ENCODE data around the gene ACADS. TPM values are rescaled to one million over a fixed set of nuclear protein-coding genes. Genes with fewer than 3 reads are reported as not detected.

The ACADS gene
- 20.9 TPM for total RNA-seq
- long read RNA-seq, transcript ACADS-201 (10 exons, 1,950 nt): major isoform, 65 of 87 reads
- long read RNA-seq, partial matches to known transcripts: 6 of 87 reads
- long read RNA-seq, other reads (novel, unspliced or antisense): 16 of 87 reads

- peak; percentile 99 for ATAC-seq
- Histone ChIP-seq H3K36me3 (peaks cover 50% of the 10 kb centered on the region), H3K4me3 (peak within 1 kb of the TSS; percentile 82), H3K27ac (peak within 1 kb of the TSS; percentile 72), H3K4me1 (peaks cover 17% of the 10 kb centered on the region), H3K27me3 (no peaks in the 10 kb centered on the region), H3K9me3 (no peaks in the 10 kb centered on the region)
- peak; percentile 97 for DNase-seq
- intact Hi-C loops (cut with DNase I): no loop called here
- TF ChIP-seq CTCF (IDR thresholded peaks at IDR 0.05): no peak
Observed at GRCh38 chr12:120725659-120726509, at the start of gene ACADS. Gene ACADS (plus strand): TSS chr12:120725826. CDS start chr12:120725886, 60 bp downstream.

GRCh38 chr12:120677765-120678473, 47.7 kb upstream of the ACADS start:
- intact Hi-C loops (cut with DNase I): no loop called here
- no peak for TF ChIP-seq CTCF (IDR thresholded peaks at IDR 0.05)
- DNase-seq: no peak
- Histone ChIP-seq H3K27ac (peak overlapping the region; percentile 65), H3K9me3 (no peaks in the 10 kb centered on the region), H3K4me3 (no peak overlapping the region), H3K4me1 (peaks cover 4% of the 10 kb centered on the region), H3K36me3 (no peaks in the 10 kb centered on the region), H3K27me3 (no peaks in the 10 kb centered on the region)
- ATAC-seq: peak; percentile 50

GRCh38 chr12:120678572-120678971, 47.1 kb upstream of the ACADS start:
- no peak for TF ChIP-seq CTCF (IDR thresholded peaks at IDR 0.05)
- peaks cover 4% of the 10 kb centered on the region for H3K4me1 ChIP-seq
- H3K9me3 ChIP-seq: no peaks in the 10 kb centered on the region
- no peaks in the 10 kb centered on the region for H3K27me3 ChIP-seq
- ATAC-seq: no peak
- peak overlapping the region; percentile 65 for H3K27ac ChIP-seq
- DNase-seq: no peak
- H3K4me3 ChIP-seq: no peak overlapping the region
- no peaks in the 10 kb centered on the region for H3K36me3 ChIP-seq
- intact Hi-C loops (cut with DNase I): no loop called here

GRCh38 chr12:120680165-120680738, 45.4 kb upstream of the ACADS start:
- Histone ChIP-seq H3K9me3 (no peaks in the 10 kb centered on the region), H3K27me3 (no peaks in the 10 kb centered on the region), H3K36me3 (no peaks in the 10 kb centered on the region), H3K4me3 (no peak overlapping the region), H3K4me1 (peaks cover 4% of the 10 kb centered on the region), H3K27ac (no peak overlapping the region)
- ATAC-seq (no peak), DNase-seq (no peak)
- TF ChIP-seq CTCF (IDR thresholded peaks at IDR 0.05): no peak
- intact Hi-C loops (cut with DNase I): no loop called here

- TF ChIP-seq CTCF (IDR thresholded peaks at IDR 0.05): no peak
- no peaks in the 10 kb centered on the region for H3K27me3 ChIP-seq
- H3K4me3 ChIP-seq: no peak overlapping the region
- H3K9me3 ChIP-seq: no peaks in the 10 kb centered on the region
- no peaks in the 10 kb centered on the region for H3K36me3 ChIP-seq
- intact Hi-C loops (cut with DNase I): no loop called here
- no peak for DNase-seq
- no peak overlapping the region for H3K27ac ChIP-seq
- no peak for ATAC-seq
- H3K4me1 ChIP-seq: peaks cover 10% of the 10 kb centered on the region
Observed at GRCh38 chr12:120684523-120684932, 41.1 kb upstream of the ACADS start.
